ENCODE results near the gene SLCO6A1.

Gene SLCO6A1

DNA sequence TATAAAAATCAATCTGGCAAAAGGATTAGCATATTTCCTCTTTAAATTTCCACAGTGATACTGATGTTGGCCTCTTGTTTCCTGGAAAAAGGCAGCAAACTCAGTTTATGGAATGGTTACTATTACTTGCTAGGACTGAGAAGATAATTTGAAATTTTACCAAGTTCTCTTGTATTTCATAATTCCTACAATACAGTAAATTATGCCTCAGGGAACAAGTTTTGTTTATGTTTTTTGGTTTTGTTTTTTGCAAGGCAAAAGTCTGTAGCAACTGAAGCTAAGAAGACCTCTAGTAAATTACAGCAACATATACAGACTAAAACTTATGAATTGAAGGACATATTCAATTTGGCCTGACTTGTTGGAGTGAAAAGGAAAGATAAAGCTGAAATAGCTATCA lies 30.2 kb upstream of the SLCO6A1 start:
- Histone ChIP-seq H3K18ac (ENCODE audit: low read depth in 1 of 2, low read length in 2 of 2) (no peak overlapping the region), H2BK120ac (ENCODE audit: low read depth, low read length) (no peak overlapping the region), H2BK12ac (ENCODE audit: low read length in 2 of 2) (no peak overlapping the region), H4K8ac (ENCODE audit: low read length) (no peak overlapping the region), H2AK5ac (ENCODE audit: low read length, severe bottlenecking) (no peak overlapping the region), H3K27ac (ENCODE audit: low read length, poor library complexity, severe bottlenecking) (no peak overlapping the region), H3K9ac (ENCODE audit: low read length) (peak overlapping the region; percentile 85), H3K27me3 (ENCODE audit: control insufficient read depth in 1 of 2, insufficient read depth in 1 of 2, low read length in 2 of 2) (no peaks in the 10 kb centered on the region), H2BK5ac (ENCODE audit: low read depth, low read length, poor library complexity, severe bottlenecking) (no peak overlapping the region), H3K4me1 (ENCODE audit: control insufficient read depth, insufficient read depth, low read depth, low read length) (no peaks in the 10 kb centered on the region), H3K9me3 (ENCODE audit: control insufficient read depth, low read length) (peaks cover 11% of the 10 kb centered on the region), H3K79me1 (replicated peaks; ENCODE audit: low read length, poor library complexity, severe bottlenecking) (no peaks in the 10 kb centered on the region), H3K14ac (ENCODE audit: low read length in 2 of 2) (no peak overlapping the region), H3K4ac (ENCODE audit: low read depth in 1 of 2, low read length in 2 of 2) (no peak overlapping the region), H3K4me3 (ENCODE audit: insufficient read depth in 1 of 2, low read depth in 1 of 2, low read length in 2 of 2) (peak overlapping the region in 1 of 2 experiments; percentile 67), H2AFZ (ENCODE audit: low read depth, low read length) (no peak overlapping the region), H3K4me2 (ENCODE audit: low read length, poor library complexity, severe bottlenecking) (no peak overlapping the region), H3K23ac (ENCODE audit: low read length in 2 of 2) (no peak overlapping the region), H3K36me3 (ENCODE audit: control insufficient read depth in 1 of 2, insufficient read depth in 2 of 2, low read depth in 1 of 2, low read length in 2 of 2) (no peaks in the 10 kb centered on the region), H2BK15ac (ENCODE audit: low read depth, poor library complexity, severe bottlenecking) (no peak overlapping the region), H4K91ac (ENCODE audit: low read length) (no peak overlapping the region)
- DNase-seq: no peak

DNA sequence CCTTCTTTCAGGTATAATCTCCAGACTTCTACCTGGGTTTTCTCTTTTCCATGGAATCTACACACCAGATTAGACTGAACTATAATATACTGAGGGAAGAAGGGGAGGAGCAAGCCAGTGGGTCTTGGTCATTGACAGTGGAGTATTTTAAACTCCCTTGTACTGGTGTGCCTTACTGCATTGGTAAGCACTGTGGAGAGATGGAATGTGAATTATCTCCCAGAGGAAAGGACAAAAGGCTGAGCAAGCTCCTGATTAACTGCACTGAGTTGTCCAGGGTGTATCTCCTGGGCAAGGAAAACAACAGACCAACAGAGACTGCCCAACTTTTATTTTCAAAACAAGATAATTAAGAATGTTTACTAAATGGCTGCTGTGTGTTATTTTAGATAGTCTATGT lies 29.8 kb upstream of the SLCO6A1 start:
- Histone ChIP-seq H2BK12ac (ENCODE audit: low read length in 2 of 2) (no peak overlapping the region), H3K27me3 (ENCODE audit: control insufficient read depth in 1 of 2, insufficient read depth in 1 of 2, low read length in 2 of 2) (no peaks in the 10 kb centered on the region), H3K4me2 (ENCODE audit: low read length, poor library complexity, severe bottlenecking) (no peak overlapping the region), H3K23ac (ENCODE audit: low read length in 2 of 2) (no peak overlapping the region), H2BK120ac (ENCODE audit: low read depth, low read length) (no peak overlapping the region), H3K9ac (ENCODE audit: low read length) (peak overlapping the region; percentile 85), H3K18ac (ENCODE audit: low read depth in 1 of 2, low read length in 2 of 2) (no peak overlapping the region), H3K36me3 (ENCODE audit: control insufficient read depth in 1 of 2, insufficient read depth in 2 of 2, low read depth in 1 of 2, low read length in 2 of 2) (no peaks in the 10 kb centered on the region), H3K27ac (ENCODE audit: low read length, poor library complexity, severe bottlenecking) (no peak overlapping the region), H2AFZ (ENCODE audit: low read depth, low read length) (no peak overlapping the region), H2BK5ac (ENCODE audit: low read depth, low read length, poor library complexity, severe bottlenecking) (no peak overlapping the region), H3K4me3 (ENCODE audit: insufficient read depth in 1 of 2, low read depth in 1 of 2, low read length in 2 of 2) (peak overlapping the region in 1 of 2 experiments; percentile 67), H3K4ac (ENCODE audit: low read depth in 1 of 2, low read length in 2 of 2) (no peak overlapping the region), H4K8ac (ENCODE audit: low read length) (no peak overlapping the region), H3K79me1 (replicated peaks; ENCODE audit: low read length, poor library complexity, severe bottlenecking) (no peaks in the 10 kb centered on the region), H2AK5ac (ENCODE audit: low read length, severe bottlenecking) (no peak overlapping the region), H3K9me3 (ENCODE audit: control insufficient read depth, low read length) (peaks cover 13% of the 10 kb centered on the region), H3K14ac (ENCODE audit: low read length in 2 of 2) (no peak overlapping the region), H4K91ac (ENCODE audit: low read length) (no peak overlapping the region), H2BK15ac (ENCODE audit: low read depth, poor library complexity, severe bottlenecking) (no peak overlapping the region), H3K4me1 (ENCODE audit: control insufficient read depth, insufficient read depth, low read depth, low read length) (no peaks in the 10 kb centered on the region)
- DNase-seq: no peak

DNA sequence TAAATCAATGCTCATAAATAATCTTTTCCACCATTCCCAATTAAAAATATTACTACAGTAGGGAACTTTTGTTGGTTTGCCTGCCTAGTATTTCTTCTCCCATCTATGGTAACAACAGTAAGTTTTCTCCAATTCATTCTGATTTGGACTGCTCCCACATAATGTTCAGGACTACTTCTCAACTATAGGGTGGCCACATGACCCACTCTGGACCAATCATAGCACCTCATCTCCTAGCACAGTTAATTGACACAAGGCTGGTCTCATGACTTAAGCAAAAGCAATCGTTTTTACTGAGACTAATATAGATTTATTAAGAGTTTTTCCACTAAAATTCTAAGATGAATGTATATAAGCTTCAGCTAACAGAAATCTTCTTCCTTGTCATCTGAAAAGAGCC lies 28.7 kb upstream of the SLCO6A1 start:
- Histone ChIP-seq H3K4me2 (ENCODE audit: low read length, poor library complexity, severe bottlenecking) (no peak overlapping the region), H3K23ac (ENCODE audit: low read length in 2 of 2) (no peak overlapping the region), H3K14ac (ENCODE audit: low read length in 2 of 2) (no peak overlapping the region), H2BK120ac (ENCODE audit: low read depth, low read length) (no peak overlapping the region), H4K8ac (ENCODE audit: low read length) (no peak overlapping the region), H2BK5ac (ENCODE audit: low read depth, low read length, poor library complexity, severe bottlenecking) (no peak overlapping the region), H3K9me3 (ENCODE audit: control insufficient read depth, low read length) (peaks cover 17% of the 10 kb centered on the region), H3K4me3 (ENCODE audit: insufficient read depth in 1 of 2, low read depth in 1 of 2, low read length in 2 of 2) (no peak overlapping the region), H4K91ac (ENCODE audit: low read length) (no peak overlapping the region), H3K79me1 (replicated peaks; ENCODE audit: low read length, poor library complexity, severe bottlenecking) (no peaks in the 10 kb centered on the region), H3K27me3 (ENCODE audit: control insufficient read depth in 1 of 2, insufficient read depth in 1 of 2, low read length in 2 of 2) (no peaks in the 10 kb centered on the region), H3K18ac (ENCODE audit: low read depth in 1 of 2, low read length in 2 of 2) (no peak overlapping the region), H3K27ac (ENCODE audit: low read length, poor library complexity, severe bottlenecking) (no peak overlapping the region), H3K9ac (ENCODE audit: low read length) (no peak overlapping the region), H3K36me3 (ENCODE audit: control insufficient read depth in 1 of 2, insufficient read depth in 2 of 2, low read depth in 1 of 2, low read length in 2 of 2) (no peaks in the 10 kb centered on the region), H3K4ac (ENCODE audit: low read depth in 1 of 2, low read length in 2 of 2) (no peak overlapping the region), H2AFZ (ENCODE audit: low read depth, low read length) (no peak overlapping the region), H2BK12ac (ENCODE audit: low read length in 2 of 2) (no peak overlapping the region), H3K4me1 (ENCODE audit: control insufficient read depth, insufficient read depth, low read depth, low read length) (no peaks in the 10 kb centered on the region), H2AK5ac (ENCODE audit: low read length, severe bottlenecking) (no peak overlapping the region), H2BK15ac (ENCODE audit: low read depth, poor library complexity, severe bottlenecking) (no peak overlapping the region)
- no peak for DNase-seq
- no CpG with 5 or more reads among the region's 1 CpG for WGBS

DNA sequence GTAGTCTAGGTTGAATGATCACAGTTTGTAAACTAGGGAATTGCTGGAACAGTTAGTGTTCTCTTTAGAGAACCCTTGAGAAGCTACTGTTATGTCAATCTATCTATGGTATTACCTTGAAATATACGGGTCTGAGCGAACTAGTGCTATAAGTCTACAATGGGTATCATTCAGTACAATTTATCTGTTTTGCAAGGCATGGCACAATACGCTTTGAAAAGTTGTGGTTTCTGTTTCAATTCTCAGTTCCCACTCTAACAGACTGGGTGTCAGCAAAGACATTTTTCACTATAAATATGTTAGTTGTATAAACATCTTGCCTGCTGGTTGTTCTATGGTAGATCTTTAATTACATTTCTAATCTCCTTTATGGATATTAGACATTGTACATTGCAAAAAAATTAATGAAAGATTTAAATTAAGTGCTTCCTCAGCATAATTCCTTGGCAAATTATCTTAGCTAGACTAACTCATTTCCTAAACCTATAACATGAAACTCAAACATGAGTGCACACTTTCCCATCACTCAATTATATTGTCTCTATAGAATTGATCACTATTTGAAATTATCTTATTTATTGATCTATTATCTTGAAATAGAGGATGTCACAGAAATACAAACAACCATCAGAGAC lies 24.9 kb upstream of the SLCO6A1 start:
- Histone ChIP-seq H3K4me2 (ENCODE audit: low read length, poor library complexity, severe bottlenecking) (no peak overlapping the region), H2AK5ac (ENCODE audit: low read length, severe bottlenecking) (no peak overlapping the region), H3K18ac (ENCODE audit: low read depth in 1 of 2, low read length in 2 of 2) (no peak overlapping the region), H3K23ac (ENCODE audit: low read length in 2 of 2) (no peak overlapping the region), H2AFZ (ENCODE audit: low read depth, low read length) (no peak overlapping the region), H2BK5ac (ENCODE audit: low read depth, low read length, poor library complexity, severe bottlenecking) (no peak overlapping the region), H3K9me3 (ENCODE audit: control insufficient read depth, low read length) (peaks cover 17% of the 10 kb centered on the region), H3K4me1 (ENCODE audit: control insufficient read depth, insufficient read depth, low read depth, low read length) (no peaks in the 10 kb centered on the region), H2BK12ac (ENCODE audit: low read length in 2 of 2) (no peak overlapping the region), H3K4me3 (ENCODE audit: insufficient read depth in 1 of 2, low read depth in 1 of 2, low read length in 2 of 2) (no peak overlapping the region), H3K27me3 (ENCODE audit: control insufficient read depth in 1 of 2, insufficient read depth in 1 of 2, low read length in 2 of 2) (no peaks in the 10 kb centered on the region), H3K14ac (ENCODE audit: low read length in 2 of 2) (no peak overlapping the region), H3K36me3 (ENCODE audit: control insufficient read depth in 1 of 2, insufficient read depth in 2 of 2, low read depth in 1 of 2, low read length in 2 of 2) (no peaks in the 10 kb centered on the region), H3K79me1 (replicated peaks; ENCODE audit: low read length, poor library complexity, severe bottlenecking) (no peaks in the 10 kb centered on the region), H2BK120ac (ENCODE audit: low read depth, low read length) (no peak overlapping the region), H3K9ac (ENCODE audit: low read length) (no peak overlapping the region), H4K8ac (ENCODE audit: low read length) (no peak overlapping the region), H3K4ac (ENCODE audit: low read depth in 1 of 2, low read length in 2 of 2) (no peak overlapping the region), H4K91ac (ENCODE audit: low read length) (no peak overlapping the region), H3K27ac (ENCODE audit: low read length, poor library complexity, severe bottlenecking) (no peak overlapping the region), H2BK15ac (ENCODE audit: low read depth, poor library complexity, severe bottlenecking) (no peak overlapping the region)
- no peak for DNase-seq
- WGBS: 100% methylated on average over 3 of the region's 3 CpGs
